IMR-90 (cell line): Measurements from ENCODE around the gene GMPPA. TPM values are rescaled to one million over a fixed set of nuclear protein-coding genes. Genes with fewer than 3 reads are reported as not detected.

Experiments used
- ATAC-seq: fragments of 200-7000 bp; cut with Tn5 transposase; 2 replicates; pipeline ENCODE4 v1.9.1; 2020; ENCODE audit warnings: low read depth, mild to moderate bottlenecking, moderate library complexity
- BruUV-seq: library from RNA; stranded (reverse); fragments of 400-500 nt; replicated peaks from 2 replicates; lab custom pipeline; 2021; lab: Mats Ljungman, UMichigan
- CTCF ChIA-PET: fragments of 300-600 bp; formaldehyde crosslinking; extraction: SDS; loops from one replicate; lab custom pipeline; 2021; ENCODE audit warnings: antibody characterized with exemption; lab: Yijun Ruan, JAX
- POLR2A ChIA-PET: fragments of 300-600 bp; sonication (Branson Sonifier 250); formaldehyde crosslinking; loops from one replicate; lab custom pipeline; 2022; ENCODE audit warnings: antibody characterized with exemption; ENCODE audit not compliant: unreplicated experiment; lab: Charles Lee
- DNase-seq: peaks from one replicate; pipeline ENCODE4 v3.0.0; 2013
- H2AFZ ChIP-seq: replicated peaks from 2 replicates; pipeline ENCODE3; 2013; ENCODE audit warnings: low read length, mild to moderate bottlenecking; ENCODE audit not compliant: poor library complexity
- H2AK5ac ChIP-seq: 2 replicates; pipeline ENCODE4 v1.6.1; 2013; ENCODE audit warnings: low read depth, low read length, inconsistent platforms
- H2AK9ac ChIP-seq: replicated peaks from 2 replicates; pipeline ENCODE3; 2013; ENCODE audit warnings: mild to moderate bottlenecking, low read depth, low read length, moderate library complexity; ENCODE audit not compliant: poor library complexity
- H2BK120ac ChIP-seq: 2 replicates; pipeline ENCODE4 v1.6.1; 2013; ENCODE audit warnings: low read depth, low read length, inconsistent platforms
- H2BK15ac ChIP-seq: 3 replicates; pipeline ENCODE4 v1.6.1; 2013; ENCODE audit warnings: low read depth, low read length, inconsistent platforms
- H2BK20ac ChIP-seq: 2 replicates; pipeline ENCODE4 v1.6.1; 2013; ENCODE audit warnings: low read depth, mild to moderate bottlenecking, inconsistent platforms, low read length, moderate library complexity
- H2BK5ac ChIP-seq: 2 replicates; pipeline ENCODE4 v1.6.1; 2013; ENCODE audit warnings: mild to moderate bottlenecking, low read depth, low read length, inconsistent platforms; ENCODE audit not compliant: poor library complexity, severe bottlenecking
- H3K14ac ChIP-seq: replicated peaks from 2 replicates; pipeline ENCODE4 v1.6.1; 2013; ENCODE audit warnings: low read depth, low read length, inconsistent platforms
- H3K18ac ChIP-seq: 2 replicates; pipeline ENCODE4 v1.6.1; 2013; ENCODE audit warnings: low read depth, low read length, control low read depth
- H3K23ac ChIP-seq: 2 replicates; pipeline ENCODE4 v1.6.1; 2013; ENCODE audit warnings: low read depth, low read length, inconsistent platforms
- H3K27ac ChIP-seq: 2 replicates; pipeline ENCODE4 v1.5.1; 2013; ENCODE audit warnings: mild to moderate bottlenecking, control low read depth, low read length; ENCODE audit not compliant: insufficient read depth
- H3K27me3 ChIP-seq: 2 replicates; pipeline ENCODE4 v1.6.1; 2013; ENCODE audit warnings: low read length; ENCODE audit not compliant: control insufficient read depth, insufficient read depth
- H3K36me3 ChIP-seq: 2 replicates; pipeline ENCODE4 v1.6.1; 2013; ENCODE audit warnings: low read length, mixed read lengths; ENCODE audit not compliant: control insufficient read depth, insufficient read depth
- H3K4ac ChIP-seq: 2 replicates; pipeline ENCODE4 v1.6.1; 2013; ENCODE audit warnings: low read depth, low read length, inconsistent platforms
- H3K4me1 ChIP-seq: 2 replicates; pipeline ENCODE4 v1.6.1; 2013; ENCODE audit warnings: low read length, mixed read lengths; ENCODE audit not compliant: control insufficient read depth, insufficient read depth
- H3K4me2 ChIP-seq: 2 replicates; pipeline ENCODE4 v1.6.1; 2013; ENCODE audit warnings: low read depth, mild to moderate bottlenecking, control low read depth, low read length, moderate library complexity
- H3K4me3 ChIP-seq: 2 replicates; pipeline ENCODE4 v1.5.1; 2013; ENCODE audit warnings: low read depth, mild to moderate bottlenecking, control low read depth, low read length, moderate library complexity; ENCODE audit not compliant: insufficient read depth
- H3K56ac ChIP-seq: 2 replicates; pipeline ENCODE4 v1.6.1; 2013; ENCODE audit warnings: low read length, inconsistent platforms; ENCODE audit not compliant: insufficient read depth; ENCODE audit errors: extremely low read depth
- H3K79me1 ChIP-seq, 2 experiments: 2 replicates each; pipeline ENCODE4 v1.6.1; 2013; ENCODE audit warnings: low read length in 2 of 2, inconsistent platforms in 1 of 2, low read depth in 1 of 2
- H3K9ac ChIP-seq: 2 replicates; pipeline ENCODE4 v1.6.1; 2013; ENCODE audit warnings: low read depth, low read length, control low read depth
- H3K9me1 ChIP-seq: 2 replicates; pipeline ENCODE4 v1.6.1; 2013; ENCODE audit warnings: low read length, inconsistent platforms; ENCODE audit not compliant: insufficient read depth
- H3K9me3 ChIP-seq: 2 replicates; pipeline ENCODE4 v1.6.1; 2013; ENCODE audit warnings: low read length; ENCODE audit not compliant: control insufficient read depth, insufficient read depth
- H4K20me1 ChIP-seq: 2 replicates; pipeline ENCODE4 v1.6.1; 2013; ENCODE audit warnings: low read length, inconsistent platforms; ENCODE audit not compliant: insufficient read depth
- H4K5ac ChIP-seq: 2 replicates; pipeline ENCODE4 v1.6.1; 2013; ENCODE audit warnings: mild to moderate bottlenecking, low read depth, low read length, control low read depth
- H4K8ac ChIP-seq, 2 experiments: 2 replicates each; pipeline ENCODE4 v1.6.1; 2013; ENCODE audit warnings: low read depth in 2 of 2, low read length in 2 of 2, control low read depth in 1 of 2, inconsistent platforms in 1 of 2
- H4K91ac ChIP-seq: 2 replicates; pipeline ENCODE4 v1.6.1; 2013; ENCODE audit warnings: low read depth, low read length, inconsistent platforms; ENCODE audit not compliant: insufficient read depth
- CHD1 ChIP-seq: IDR thresholded peaks from 2 replicates; pipeline ENCODE4 v1.6.1; 2012; ENCODE audit warnings: low read depth, low read length, improper control_type of control experiment
- CTCF ChIP-seq: conservative IDR thresholded peaks from 2 replicates; pipeline ENCODE4 v1.5.1; 2012; ENCODE audit warnings: mild to moderate bottlenecking, low read depth, low read length, improper control_type of control experiment
- WGBS, 2 experiments: methylation state at CpG; one replicate each; pipeline versions ENCODE4 v1.1.5 to v1.1.7; 2013; ENCODE audit warnings: missing lambda C conversion rate in 2 of 2; ENCODE audit not compliant: insufficient read length in 1 of 2; ENCODE audit errors: extremely low coverage in 2 of 2; 5-methylcytosine and 5-hydroxymethylcytosine counted together
- dilution Hi-C: fragments of 300-500 bp; cut with HindIII; formaldehyde crosslinking; loops from one replicate; pipeline ENCODE4 v1.14.3; 2018; ENCODE audit warnings: low sequenced_read_pairs; ENCODE audit not compliant: unreplicated experiment
- in situ Hi-C: fragments of 300-500 bp; cut with MboI; formaldehyde crosslinking; loops from 3 replicates; pipeline ENCODE4 v1.14.3; 2019; ENCODE audit warnings: low sequenced_read_pairs, inconsistent platforms, mixed read lengths
- intact Hi-C: fragments of 100-400 bp; cut with micrococcal nuclease; formaldehyde crosslinking; loops from 2 replicates; pipeline ENCODE4 v1.10.0; 2022
- polyA plus RNA-seq, 3 experiments: library from polyadenylated mRNA; depleted of rRNA; stranded (reverse); fragments of >200 nt; gene quantifications; 2 replicates each; pipeline ENCODE4 v1.2.3, GENCODE V29; 2012; ENCODE audit warnings: low replicate concordance in 1 of 3
- total RNA-seq: library from RNA; depleted of rRNA; stranded (reverse); fragments of >200 nt; gene quantifications from 2 replicates; pipeline ENCODE4 v1.2.3, GENCODE V29; 2012

The GMPPA gene
- total and polyA plus RNA-seq, 2 of the 4 experiments (the other 2 are of a cell fraction): 103 to 134 TPM

- DNase-seq: no peak
- Histone ChIP-seq H2AK5ac (no peak overlapping the region), H3K4ac (no peak overlapping the region), H3K9me1 (no peaks in the 10 kb centered on the region), H4K20me1 (no peaks in the 10 kb centered on the region; the same call in 1 of the 2 replicates), H3K56ac (no peak overlapping the region), H2BK15ac (no peak overlapping the region), H2BK20ac (no peak overlapping the region), H3K9me3 (no peaks in the 10 kb centered on the region), H3K14ac (no peak overlapping the region), H2BK5ac (no peak overlapping the region), H3K79me1 (no peaks in the 10 kb centered on the region), H3K27ac (no peak overlapping the region), H3K9ac (no peak overlapping the region), H3K27me3 (no peaks in the 10 kb centered on the region), H3K4me1 (peaks cover 3% of the 10 kb centered on the region; the same call in 1 of the 2 replicates), H3K4me3 (no peak overlapping the region), H4K91ac (no peak overlapping the region), H3K4me2 (no peak overlapping the region), H3K36me3 (peaks cover 53% of the 10 kb centered on the region), H3K18ac (no peak overlapping the region), H2AK9ac (no peak overlapping the region), H4K8ac (no peak overlapping the region), H3K23ac (no peak overlapping the region), H2AFZ (no peak overlapping the region), H2BK120ac (no peak overlapping the region), H4K5ac (no peak overlapping the region)
- CTCF ChIA-PET: interaction anchor here (1.8 kb wide), 1 partner anchor 74 kb away, joined by 4 read pairs; no protein-coding TSS in a partner anchor
- in situ Hi-C loops: no loop called here
- dilution Hi-C loops: no loop called here
- BruUV-seq: no TSS peak
- intact Hi-C loops: no loop called here
- ATAC-seq: no peak
- WGBS, 2 experiments: 87% methylated on average over 6 of the region's 13 CpGs; no CpG with 5 or more reads in 1 of the 2 experiments
- POLR2A ChIA-PET: no interaction called here
- TF ChIP-seq CTCF: no peak
- TF ChIP-seq CHD1: no peak
These were observed 21.5 kb upstream of the GMPPA start for GRCh38 chr2:219477179-219477578.
